ENCODE data around the gene SMARCA5.

GRCh38 chr4:143515905-143516304, 2.4 kb downstream of the SMARCA5 start:
- TF ChIP-seq EZH2 (IDR thresholded peaks at IDR 0.05; ENCODE audit: insufficient read depth, poor library complexity, severe bottlenecking) = no peak
- TF ChIP-seq EZH2phosphoT487 (IDR thresholded peaks at IDR 0.05; ENCODE audit: insufficient read depth, low read depth) = no peak

All from GM23248 (cell line).